ENCODE results near the gene CSNK2A1. TPM values are rescaled to one million over a fixed set of nuclear protein-coding genes. Genes with fewer than 3 reads are reported as not detected.
"Not testable (repeated sequence)": the region's sequence is repeated elsewhere in the genome, so short reads cannot be mapped to it uniquely, and the experiment has no call there.

CSNK2A1 gene
- total RNA-seq, 2 experiments from 2014 or later, result 111 to 124 TPM

GRCh38 chr20:467755-468154 lies 75.8 kb downstream of the CSNK2A1 start:
- ATAC-seq (no peak), DNase-seq (no peak)
- Mint-ChIP-seq H3K4me1 (peaks cover 4% of the 10 kb centered on the region), H3K4me3 (no peak overlapping the region), H3K27ac (no peak overlapping the region), H3K36me3 (peaks cover 11% of the 10 kb centered on the region), H3K27me3 (peaks cover 9% of the 10 kb centered on the region), H3K9me3 (ENCODE audit: low read depth) (peaks cover 16% of the 10 kb centered on the region)
- CTCF ChIA-PET, result no interaction called here

GRCh38 chr20:462199-462991 lies 81.2 kb downstream of the CSNK2A1 start, which contains the start of gene TBC1D20:
Gene TBC1D20, minus strand, starts transcription at chr20:462533. Its CDS starts 128 bp downstream, at chr20:462405.
- peaks cover 13% of the 10 kb centered on the region for H3K36me3 Mint-ChIP-seq
- H3K9me3 Mint-ChIP-seq (ENCODE audit: low read depth), result peaks cover 5% of the 10 kb centered on the region
- peaks cover 8% of the 10 kb centered on the region for H3K27me3 Mint-ChIP-seq

GRCh38 chr20:461254-462198 lies 82.1 kb downstream of the CSNK2A1 start:
- H3K4me3 Mint-ChIP-seq, result peak overlapping the region; percentile 97

More at GRCh38 chr20:462199-462991, 81.2 kb downstream of the CSNK2A1 start, which contains the start of gene TBC1D20:
- CTCF ChIA-PET, result interaction anchor here (0.9 to 2.9 kb wide), 5 partner anchors 14 to 183 kb away, joined by 3 to 8 read pairs (median 4); no protein-coding TSS in a partner anchor
- peaks cover 33% of the 10 kb centered on the region for H3K4me1 Mint-ChIP-seq
- ATAC-seq, result peak; percentile 97
- peak within 1 kb of the TSS; percentile 92 for H3K27ac Mint-ChIP-seq
- peak within 1 kb of the TSS; percentile 97 for H3K4me3 Mint-ChIP-seq
- DNase-seq, result peak; percentile 89

GRCh38 chr20:460707-461106 lies 82.9 kb downstream of the CSNK2A1 start:
- no peak for DNase-seq
- Mint-ChIP-seq H3K36me3 (peaks cover 11% of the 10 kb centered on the region), H3K27me3 (peaks cover 5% of the 10 kb centered on the region), H3K27ac (peak overlapping the region; percentile 65), H3K4me1 (peaks cover 34% of the 10 kb centered on the region), H3K4me3 (peak overlapping the region; percentile 97), H3K9me3 (ENCODE audit: low read depth) (no peaks in the 10 kb centered on the region)
- CTCF ChIA-PET, result interaction anchor here (2.9 kb wide), 1 partner anchor 26 kb away, joined by 8 read pairs; no protein-coding TSS in a partner anchor
- no peak for ATAC-seq

More at GRCh38 chr20:461254-462198, 82.1 kb downstream of the CSNK2A1 start:
- Mint-ChIP-seq H3K27me3 (peaks cover 5% of the 10 kb centered on the region), H3K9me3 (ENCODE audit: low read depth) (no peaks in the 10 kb centered on the region), H3K4me1 (peaks cover 34% of the 10 kb centered on the region), H3K36me3 (peaks cover 11% of the 10 kb centered on the region), H3K27ac (peak overlapping the region; percentile 92)
- ATAC-seq (peak; percentile 44), DNase-seq (peak; percentile 75)
- CTCF ChIA-PET, result interaction anchor here (0.9 to 2.9 kb wide), 5 partner anchors 15 to 184 kb away, joined by 3 to 8 read pairs (median 4); no protein-coding TSS in a partner anchor

GRCh38 chr20:460180-460579 lies 83.4 kb downstream of the CSNK2A1 start:
- H3K4me1 Mint-ChIP-seq, result peaks cover 34% of the 10 kb centered on the region
- no peaks in the 10 kb centered on the region for H3K9me3 Mint-ChIP-seq (ENCODE audit: low read depth)
- H3K27ac Mint-ChIP-seq, result no peak overlapping the region
- CTCF ChIA-PET, result interaction anchor here (0.7 to 2.9 kb wide), 2 partner anchors 25 to 186 kb away, joined by 3 to 8 read pairs; no protein-coding TSS in a partner anchor
- H3K36me3 Mint-ChIP-seq, result peaks cover 11% of the 10 kb centered on the region
- peak overlapping the region; percentile 97 for H3K4me3 Mint-ChIP-seq
- peaks cover 5% of the 10 kb centered on the region for H3K27me3 Mint-ChIP-seq
- no peak for DNase-seq
- no peak for ATAC-seq

- no peaks in the 10 kb centered on the region for H3K9me3 Mint-ChIP-seq (ENCODE audit: low read depth)
- CTCF ChIA-PET, result interaction anchor here (1.3 kb wide), 1 partner anchor 104 kb away, joined by 4 read pairs; no protein-coding TSS in a partner anchor
- DNase-seq (no peak), ATAC-seq (no peak)
- H3K27ac Mint-ChIP-seq, result no peak overlapping the region
- H3K4me1 Mint-ChIP-seq, result peaks cover 34% of the 10 kb centered on the region
- no peak overlapping the region for H3K4me3 Mint-ChIP-seq
- peaks cover 11% of the 10 kb centered on the region for H3K36me3 Mint-ChIP-seq
- H3K27me3 Mint-ChIP-seq, result no peaks in the 10 kb centered on the region
Observed at GRCh38 chr20:458776-459175, 84.8 kb downstream of the CSNK2A1 start.

- Mint-ChIP-seq H3K4me1 (peaks cover 14% of the 10 kb centered on the region), H3K9me3 (ENCODE audit: low read depth) (no peaks in the 10 kb centered on the region), H3K27ac (no peak overlapping the region), H3K36me3 (peaks cover 9% of the 10 kb centered on the region), H3K27me3 (no peaks in the 10 kb centered on the region), H3K4me3 (no peak overlapping the region)
- ATAC-seq, result no peak
- DNase-seq, result no peak
- CTCF ChIA-PET, result no interaction called here
Observed at GRCh38 chr20:454951-455350, 88.6 kb downstream of the CSNK2A1 start.

- H3K4me1 Mint-ChIP-seq; CTCF ChIA-PET; H3K27ac Mint-ChIP-seq; H3K27me3 Mint-ChIP-seq; ATAC-seq; H3K9me3 Mint-ChIP-seq (ENCODE audit: low read depth); H3K4me3 Mint-ChIP-seq; DNase-seq: not testable (repeated sequence)
- H3K36me3 Mint-ChIP-seq, result peaks cover 15% of the 10 kb centered on the region
Observed at GRCh38 chr20:452021-452420, 91.6 kb downstream of the CSNK2A1 start.

- CTCF ChIA-PET, result interaction anchor here (1.2 kb wide), 1 partner anchor 91 kb away, joined by 5 read pairs; no protein-coding TSS in a partner anchor
- Mint-ChIP-seq H3K4me1 (peaks cover under 1% of the 10 kb centered on the region), H3K4me3 (no peak overlapping the region), H3K27me3 (no peaks in the 10 kb centered on the region), H3K27ac (no peak overlapping the region), H3K9me3 (ENCODE audit: low read depth) (no peaks in the 10 kb centered on the region), H3K36me3 (peaks cover 45% of the 10 kb centered on the region)
- DNase-seq (no peak), ATAC-seq (no peak)
Observed at GRCh38 chr20:445514-446336, 97.9 kb downstream of the CSNK2A1 start.

GRCh38 chr20:444862-445426 lies 98.6 kb downstream of the CSNK2A1 start:
- Mint-ChIP-seq H3K27ac (no peak overlapping the region), H3K4me1 (peaks cover 5% of the 10 kb centered on the region), H3K4me3 (no peak overlapping the region), H3K36me3 (peaks cover 52% of the 10 kb centered on the region), H3K9me3 (ENCODE audit: low read depth) (no peaks in the 10 kb centered on the region), H3K27me3 (no peaks in the 10 kb centered on the region)
- CTCF ChIA-PET, result no interaction called here
- ATAC-seq (no peak), DNase-seq (no peak)

GRCh38 chr20:444117-444516 lies 99.5 kb downstream of the CSNK2A1 start:
- H3K27me3 Mint-ChIP-seq, result no peaks in the 10 kb centered on the region
- no peaks in the 10 kb centered on the region for H3K9me3 Mint-ChIP-seq (ENCODE audit: low read depth)
- no peak for DNase-seq
- peaks cover 13% of the 10 kb centered on the region for H3K4me1 Mint-ChIP-seq
- H3K36me3 Mint-ChIP-seq, result peaks cover 55% of the 10 kb centered on the region
- CTCF ChIA-PET, result no interaction called here
- H3K27ac Mint-ChIP-seq, result no peak overlapping the region
- no peak for ATAC-seq
- no peak overlapping the region for H3K4me3 Mint-ChIP-seq

- Mint-ChIP-seq H3K27ac (no peak overlapping the region), H3K9me3 (ENCODE audit: low read depth) (no peaks in the 10 kb centered on the region), H3K4me1 (peaks cover 22% of the 10 kb centered on the region), H3K4me3 (no peak overlapping the region), H3K36me3 (peaks cover 59% of the 10 kb centered on the region), H3K27me3 (no peaks in the 10 kb centered on the region)
- DNase-seq (no peak), ATAC-seq (no peak)
- CTCF ChIA-PET, result no interaction called here
Observed at GRCh38 chr20:443223-443775, 100.3 kb downstream of the CSNK2A1 start.
